HepG2 (cell line): Measurements from ENCODE around the gene ENDOG. TPM values are rescaled to one million over a fixed set of nuclear protein-coding genes. Genes with fewer than 3 reads are reported as not detected.

Experiments used
- ATAC-seq: fragments of 200-7000 bp; cut with Tn5 transposase; 3 replicates; pipeline ENCODE4 v1.9.1; 2020; ENCODE audit warnings: mild to moderate bottlenecking, moderate library complexity
- BruUV-seq: library from RNA; stranded (reverse); fragments of 400-500 nt; replicated peaks from 2 replicates; lab custom pipeline; 2021; lab: Mats Ljungman, UMichigan
- CTCF ChIA-PET: fragments of 300-600 bp; formaldehyde crosslinking; extraction: SDS; loops from one replicate; lab custom pipeline; 2021; ENCODE audit warnings: low total read pairs, inconsistent platforms, low intra/inter-chr PET ratio; lab: Yijun Ruan, JAX
- POLR2A ChIA-PET: fragments of 350-600 bp; sonication (Branson Sonifier 250); formaldehyde crosslinking; loops from one replicate; lab custom pipeline; 2020; ENCODE audit warnings: antibody characterized with exemption, inconsistent platforms; lab: Yijun Ruan, JAX
- DNase-seq: peaks from one replicate; pipeline ENCODE4 v3.0.0-alpha.2; 2015; ENCODE audit warnings: low spot score
- FAIRE-seq: peaks from 3 replicates; lab custom pipeline; 2011; peaks lifted over from hg19 to GRCh38; lab: Jason Lieb, UNC
- H2AFZ ChIP-seq: one replicate; pipeline ENCODE4 v1.6.1; 2011; ENCODE audit warnings: low read length, inconsistent platforms
- H3K27ac ChIP-seq: fragments of 300-600 bp; 3 replicates; pipeline ENCODE4 v1.8.0; 2011; ENCODE audit warnings: mixed run types, mild to moderate bottlenecking, mixed read lengths, low read length, inconsistent platforms; ENCODE audit not compliant: insufficient read depth; ENCODE audit errors: extremely low read length
- H3K27me3 ChIP-seq, 2 experiments: fragments of 200-600 bp in 1 of 2; 2 replicates in 1 of 2; 3 replicates in 1 of 2; pipeline versions ENCODE4 v1.6.0 to v1.8.0; 2011; ENCODE audit warnings: low read length in 2 of 2, mild to moderate bottlenecking in 2 of 2, moderate library complexity in 2 of 2, inconsistent platforms in 1 of 2; ENCODE audit not compliant: insufficient read depth in 2 of 2, control insufficient read depth in 1 of 2
- H3K36me3 ChIP-seq, 2 experiments: fragments of 200-600 bp in 1 of 2; replicated peaks in 1 of 2; 2 replicates in 1 of 2; 3 replicates in 1 of 2; pipeline versions ENCODE4 v1.5.1 to v1.8.0; 2011; ENCODE audit warnings: low read length in 2 of 2, inconsistent platforms in 1 of 2; ENCODE audit not compliant: insufficient read depth in 2 of 2, control insufficient read depth in 1 of 2
- H3K4me1 ChIP-seq: 2 replicates; pipeline ENCODE4 v1.5.1; 2012; ENCODE audit warnings: low read length, inconsistent platforms; ENCODE audit not compliant: insufficient read depth
- H3K4me2 ChIP-seq: 2 replicates; pipeline ENCODE4 v1.6.0; 2011; ENCODE audit warnings: low read depth, low read length, inconsistent platforms
- H3K4me3 ChIP-seq, 3 experiments: fragments of 200-600 bp in 1 of 3; sonication (generic), shearing (Covaris generic) in 1 of 3; replicated peaks in 1 of 3; 2 replicates each; pipeline ENCODE4 v1.5.1; 2011 to 2016; ENCODE audit warnings: low read length in 3 of 3, inconsistent platforms in 2 of 3, low read depth in 2 of 3, mild to moderate bottlenecking in 2 of 3, control low read depth in 1 of 3, mixed read lengths in 1 of 3; ENCODE audit not compliant: insufficient read depth in 1 of 3
- H3K79me2 ChIP-seq: one replicate; pipeline ENCODE4 v1.6.1; 2011; ENCODE audit warnings: low read length, inconsistent platforms; ENCODE audit not compliant: insufficient read depth
- H3K9ac ChIP-seq: 2 replicates; pipeline ENCODE4 v1.6.0; 2011; ENCODE audit warnings: mild to moderate bottlenecking, low read depth, low read length, inconsistent platforms; ENCODE audit not compliant: insufficient read depth
- H3K9me3 ChIP-seq: 2 replicates; pipeline ENCODE4 v1.5.1; 2012; ENCODE audit warnings: mild to moderate bottlenecking, low read length
- H4K20me1 ChIP-seq: 2 replicates; pipeline ENCODE4 v1.6.0; 2011; ENCODE audit warnings: inconsistent platforms, mild to moderate bottlenecking, low read length, moderate library complexity; ENCODE audit not compliant: insufficient read depth
- NR2C2 ChIP-seq: sonication (generic); formaldehyde crosslinking; IDR thresholded peaks from 2 replicates; pipeline ENCODE4 v1.4.0; 2020; ENCODE audit warnings: missing genetic modification reagents, mild to moderate bottlenecking, moderate library complexity, borderline replicate concordance
- PHB2 ChIP-seq: fragments of 450-650 bp; IDR thresholded peaks from 2 replicates; pipeline ENCODE4 v1.6.1; 2018; ENCODE audit not compliant: partially characterized antibody
- RFX5 ChIP-seq: IDR thresholded peaks from 2 replicates; pipeline ENCODE4 v1.6.1; 2011; ENCODE audit warnings: low read depth, low read length, improper control_type of control experiment
- SYNCRIP ChIP-seq: fragments of 200-400 bp; formaldehyde crosslinking; IDR thresholded peaks from 2 replicates; pipeline ENCODE4 v1.6.1; 2018; ENCODE audit warnings: mild to moderate bottlenecking, low read depth, low read length; ENCODE audit not compliant: insufficient read depth
- XRCC5 ChIP-seq: fragments of 200-400 bp; formaldehyde crosslinking; optimal IDR thresholded peaks from 2 replicates; pipeline ENCODE3; 2017; ENCODE audit warnings: mild to moderate bottlenecking, low read length
- ZNF331 ChIP-seq: sonication (generic); formaldehyde crosslinking; IDR thresholded peaks from 2 replicates; pipeline ENCODE4 v1.4.0; 2020; ENCODE audit warnings: missing genetic modification reagents
- ZNF652 ChIP-seq: IDR thresholded peaks from 2 replicates; pipeline ENCODE4 v1.6.1; 2016; ENCODE audit warnings: low read depth, borderline replicate concordance
- whole genome bisulfite sequencing: methylation state at CpG from one replicate; pipeline ENCODE4 v1.1.6; 2017; ENCODE audit warnings: low lambda C conversion rate; 5-methylcytosine and 5-hydroxymethylcytosine counted together
- in situ Hi-C: cut with HindIII; loops from 2 replicates; pipeline ENCODE4 v1.10.0; 2017; ENCODE audit warnings: low pct_unique_long_range_greater_than_20kb; ENCODE audit not compliant: extremely low pct_ligation_motif_present
- intact Hi-C: fragments of 100-400 bp; cut with micrococcal nuclease; formaldehyde crosslinking; loops from one replicate; pipeline ENCODE4 v1.10.0; 2022; ENCODE audit not compliant: unreplicated experiment
- polyA plus RNA-seq, 8 experiments: library from polyadenylated mRNA; depleted of rRNA in 3 of 8; stranded (reverse) in 7 of 8; unstranded in 1 of 8; fragments of >200 nt; fragmentation: Illumina TruSeq in 4 of 8; extraction: Trizol in 4 of 8; gene quantifications; 2 replicates each; pipeline versions ENCODE4 v1.2.1 to v1.2.3, GENCODE V29; 2011 to 2016; ENCODE audit warnings: low read depth in 4 of 8, missing spikeins in 1 of 8, mixed read lengths in 1 of 8; ENCODE audit not compliant: insufficient read depth in 1 of 8
- total RNA-seq, 5 experiments: library from RNA; depleted of rRNA; stranded (reverse); fragments of >200 nt; fragmentation: Illumina TruSeq; extraction: Trizol; gene quantifications; 2 replicates each; pipeline ENCODE4 v1.2.3, GENCODE V29; 2016; ENCODE audit warnings: low read depth in 1 of 5

ENDOG gene
- total and polyA plus RNA-seq, 2 of the 13 experiments (the other 11 are each of a cell fraction or from before 2014, with no cell fraction given): 26.3 to 28.8 TPM

DNA sequence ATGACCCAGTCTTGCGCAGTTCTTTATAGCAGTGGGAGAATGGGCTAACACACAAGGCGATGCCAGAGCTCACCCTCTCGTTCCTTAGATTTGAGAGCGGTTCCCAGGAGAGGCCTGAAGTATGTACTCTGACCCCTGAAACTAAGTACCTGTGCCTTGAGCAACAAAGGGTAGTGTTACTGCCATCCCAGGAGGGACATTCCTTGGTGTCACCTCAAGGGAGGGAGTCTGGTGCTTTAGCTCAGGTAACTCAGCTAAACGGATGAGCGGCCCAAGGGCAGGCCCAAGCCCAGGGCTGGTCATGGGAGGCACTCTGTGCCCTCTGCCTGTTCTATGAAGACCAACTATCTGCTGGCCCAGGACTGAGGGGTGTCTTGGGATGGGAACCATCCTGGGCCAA lies 43.2 kb downstream of the ENDOG start:
- peaks cover 44% of the 10 kb centered on the region for H3K79me2 ChIP-seq
- H3K36me3 ChIP-seq: no peaks in the 10 kb centered on the region; a peak in 1 of 5 replicates
- no peak for DNase-seq
- TF ChIP-seq ZNF652 (CRISPR knock-in tag): no peak
- TF ChIP-seq NR2C2 (CRISPR knock-in tag): no peak
- no peak overlapping the region for H3K27ac ChIP-seq
- intact Hi-C loops (no loop called here), in situ Hi-C loops (no loop called here)
- no peaks in the 10 kb centered on the region for H3K9me3 ChIP-seq
- no peak for ATAC-seq
- no TSS peak for BruUV-seq
- no peaks in the 10 kb centered on the region for H3K27me3 ChIP-seq
- no peak overlapping the region for H3K4me3 ChIP-seq
- ChIA-PET POLR2A (interaction anchor here (1.0 kb wide), 2 partner anchors 14 to 19 kb away, joined by 4 to 5 read pairs; no protein-coding TSS in a partner anchor), CTCF (no interaction called here)
- FAIRE-seq: no peak
- 98% methylated on average over 4 of the region's 6 CpGs for WGBS
- H3K4me1 ChIP-seq: peaks cover 51% of the 10 kb centered on the region
- no peak overlapping the region for H2AFZ ChIP-seq
- H3K9ac ChIP-seq: no peak overlapping the region
- H3K4me2 ChIP-seq: no peak overlapping the region
- H4K20me1 ChIP-seq: no peaks in the 10 kb centered on the region; the same call in 1 of the 2 replicates

DNA sequence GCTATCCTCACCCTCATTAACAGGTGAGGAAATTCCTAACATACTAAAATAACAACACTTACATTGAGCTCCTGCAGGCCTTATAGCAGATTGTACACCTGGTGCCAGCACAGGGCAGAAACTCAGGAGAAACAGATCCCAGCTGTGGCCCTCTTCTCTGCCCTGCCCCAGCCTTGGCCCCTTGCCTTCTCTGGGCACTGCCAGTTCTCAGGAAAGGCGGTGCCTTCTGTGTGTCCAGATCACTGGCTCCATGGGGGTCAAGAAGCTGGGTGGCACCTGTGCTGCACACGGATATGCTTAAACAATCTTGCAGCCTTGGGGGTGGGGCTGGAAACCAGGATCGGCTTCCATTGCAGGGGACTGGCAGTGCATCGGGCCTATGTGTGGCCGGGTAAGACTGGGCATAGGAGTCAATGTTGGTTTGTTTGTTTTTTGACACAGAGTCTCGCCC lies 44.1 kb downstream of the ENDOG start:
- no peak for DNase-seq
- FAIRE-seq: no peak
- in situ Hi-C loops: no loop called here
- H3K9ac ChIP-seq: no peak overlapping the region
- no peaks in the 10 kb centered on the region for H3K27me3 ChIP-seq
- H3K27ac ChIP-seq: no peak overlapping the region
- WGBS: 90% methylated on average over 4 of the region's 6 CpGs
- intact Hi-C loops: loop anchor here (2.0 kb wide), 1 partner anchor 16 kb away; no protein-coding TSS in a partner anchor
- POLR2A ChIA-PET: interaction anchor here (1.0 kb wide), 1 partner anchor 18 kb away, joined by 4 read pairs; no protein-coding TSS in a partner anchor
- peaks cover 48% of the 10 kb centered on the region for H3K79me2 ChIP-seq
- TF ChIP-seq PHB2 (no peak), RFX5 (no peak), XRCC5 (no peak), ZNF331 (CRISPR knock-in tag) (no peak), SYNCRIP (no peak)
- TF ChIP-seq, all 625 proteins: peak for 0
- Histone ChIP-seq H3K4me1 (peaks cover 41% of the 10 kb centered on the region), H3K36me3 (no peaks in the 10 kb centered on the region; a peak in 1 of 5 replicates), H3K4me3 (no peak overlapping the region), H3K9me3 (no peaks in the 10 kb centered on the region), H2AFZ (no peak overlapping the region), H4K20me1 (no peaks in the 10 kb centered on the region; the same call in 1 of the 2 replicates), H3K4me2 (no peak overlapping the region)
- CTCF ChIA-PET: interaction anchor here (3.3 kb wide), 1 partner anchor 65 kb away, joined by 54 read pairs; no protein-coding TSS in a partner anchor
- BruUV-seq: no TSS peak
- no peak for ATAC-seq
